ENCODE results near the gene WNT16.
"Not testable (repeated sequence)": the region's sequence is repeated elsewhere in the genome, so short reads cannot be mapped to it uniquely, and the experiment has no call there.

The WNT16 gene

DNA sequence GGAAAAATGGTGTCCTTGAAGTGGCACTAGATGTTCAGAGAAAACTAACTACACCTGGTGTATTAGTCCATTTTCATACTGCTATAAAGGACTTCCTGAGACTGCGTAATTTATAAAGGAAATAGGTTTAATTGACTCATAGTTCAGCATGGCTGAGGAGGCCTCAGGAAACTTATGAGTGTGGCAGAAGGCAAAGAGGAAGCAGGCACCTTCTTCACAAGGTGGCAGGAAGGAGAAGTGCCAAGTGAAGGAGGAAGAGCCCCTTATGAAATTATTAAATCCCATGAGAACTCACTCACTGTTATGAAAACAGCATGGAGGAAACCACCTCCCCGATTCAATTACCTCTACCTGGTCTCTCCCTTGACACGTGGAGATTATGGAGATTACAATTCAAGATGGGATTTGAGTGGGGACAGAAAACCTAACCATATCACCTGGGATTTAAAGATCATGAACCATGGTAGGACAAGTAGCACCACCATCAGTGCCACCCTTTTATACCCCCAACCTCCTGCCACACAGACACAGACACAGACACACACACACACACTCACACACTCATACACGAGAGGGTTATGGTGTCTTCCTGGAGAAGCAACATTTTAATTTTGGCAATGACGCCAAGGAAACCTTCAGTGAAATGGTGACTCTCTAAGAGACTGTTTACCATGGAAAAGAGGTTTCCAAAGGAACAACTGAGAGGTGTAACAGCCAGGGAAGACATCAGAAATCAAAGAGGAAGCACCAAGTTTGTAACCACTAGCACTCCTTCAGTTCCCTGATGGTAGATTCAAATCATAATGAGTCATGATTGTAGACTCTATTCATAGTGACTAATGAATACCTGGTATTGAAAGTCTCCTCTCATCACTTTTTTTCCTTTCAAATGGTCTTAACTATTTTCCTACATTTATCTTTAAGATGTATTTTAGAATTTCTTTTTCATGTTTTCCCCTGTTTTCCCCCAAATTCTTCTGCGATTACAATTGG is 41.8 kb upstream of the WNT16 start:
- Histone ChIP-seq H4K20me1 (no peaks in the 10 kb centered on the region), H3K4me2 (peak overlapping the region in 5 of 11 experiments; percentile 12 to 25 (median 15); a peak in 5 of 22 replicates), H3K36me3 (peaks cover 4 to 50% (median 39%) of the 10 kb centered on the region in 11 experiments; a peak in 20 of 22 replicates)

DNA sequence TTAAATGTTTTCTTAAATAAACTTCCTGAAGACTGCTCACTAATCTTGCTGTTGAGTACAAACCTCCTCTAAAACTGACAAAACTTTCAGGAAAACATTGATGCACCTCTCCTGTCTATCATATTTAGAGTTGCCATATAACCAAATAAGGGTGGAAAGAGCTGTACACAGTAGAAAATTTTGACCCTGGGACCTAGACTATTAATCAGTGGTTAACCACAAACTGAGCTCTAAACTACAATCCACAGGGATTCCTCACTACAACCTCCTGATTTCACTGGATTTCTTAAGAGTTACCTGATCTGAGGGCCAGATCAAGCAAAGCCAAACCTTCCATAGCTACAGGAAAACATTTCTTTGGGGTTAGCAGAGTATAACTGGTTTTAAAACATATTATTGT is 39.9 kb upstream of the WNT16 start:
- no peak overlapping the region for H3K27ac ChIP-seq
- H3K4me3 ChIP-seq = no peak overlapping the region
- peaks cover 4 to 57% (median 47%) of the 10 kb centered on the region in 11 experiments; a peak in 20 of 22 replicates for H3K36me3 ChIP-seq
- no peak overlapping the region for H3K4me2 ChIP-seq
- peaks cover 0 to 12% (median 8%) of the 10 kb centered on the region in 10 experiments; a peak in 9 of 20 replicates for H3K4me1 ChIP-seq
- no peaks in the 10 kb centered on the region for H4K20me1 ChIP-seq
- no peak overlapping the region for H3K9ac ChIP-seq
- H3K9me3 ChIP-seq (replicated peaks in 1 of 11) = peaks cover 65 to 85% (median 74%) of the 10 kb centered on the region in 11 experiments
- no peak for TF ChIP-seq Cebpa-rat (IDR thresholded peaks at IDR 0.05)
- H3K27me3 ChIP-seq = no peaks in the 10 kb centered on the region

More for the DNA sequence above, 41.8 kb upstream of the WNT16 start:
- H3K27ac ChIP-seq = peak overlapping the region in 9 of 11 experiments; percentile 6 to 68 (median 57); a peak in 16 of 22 replicates
- peaks cover 0 to 12% (median 8%) of the 10 kb centered on the region in 10 experiments; a peak in 9 of 20 replicates for H3K4me1 ChIP-seq
- peaks cover 57 to 81% (median 66%) of the 10 kb centered on the region in 11 experiments for H3K9me3 ChIP-seq (replicated peaks in 1 of 11)
- H3K27me3 ChIP-seq = no peaks in the 10 kb centered on the region
- TF ChIP-seq Cebpa-rat (IDR thresholded peaks at IDR 0.05) = no peak
- no peak overlapping the region for H3K4me3 ChIP-seq
- no peak overlapping the region; a peak in 1 of 22 replicates for H3K9ac ChIP-seq

DNA sequence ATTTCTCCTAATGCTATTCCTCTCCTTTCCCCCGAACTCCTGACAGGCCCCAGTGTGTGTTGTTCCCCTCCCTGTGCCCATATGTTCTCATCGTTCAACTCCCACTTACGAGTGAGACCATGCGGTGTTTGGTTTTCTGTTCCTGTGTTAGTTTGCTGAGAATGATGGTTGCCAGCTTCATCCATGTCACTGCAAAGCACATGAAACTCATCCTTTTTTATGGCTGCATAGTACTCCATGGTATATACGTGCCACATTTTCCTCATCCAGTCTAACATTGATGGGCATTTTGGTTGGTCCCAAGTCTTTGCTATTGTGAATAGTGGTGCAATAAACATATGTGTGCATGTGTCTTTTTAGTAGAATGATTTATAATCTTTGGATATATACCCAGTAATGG is 38.9 kb upstream of the WNT16 start:
- peaks cover 58 to 85% (median 73%) of the 10 kb centered on the region in 11 experiments for H3K9me3 ChIP-seq (replicated peaks in 1 of 11)

DNA sequence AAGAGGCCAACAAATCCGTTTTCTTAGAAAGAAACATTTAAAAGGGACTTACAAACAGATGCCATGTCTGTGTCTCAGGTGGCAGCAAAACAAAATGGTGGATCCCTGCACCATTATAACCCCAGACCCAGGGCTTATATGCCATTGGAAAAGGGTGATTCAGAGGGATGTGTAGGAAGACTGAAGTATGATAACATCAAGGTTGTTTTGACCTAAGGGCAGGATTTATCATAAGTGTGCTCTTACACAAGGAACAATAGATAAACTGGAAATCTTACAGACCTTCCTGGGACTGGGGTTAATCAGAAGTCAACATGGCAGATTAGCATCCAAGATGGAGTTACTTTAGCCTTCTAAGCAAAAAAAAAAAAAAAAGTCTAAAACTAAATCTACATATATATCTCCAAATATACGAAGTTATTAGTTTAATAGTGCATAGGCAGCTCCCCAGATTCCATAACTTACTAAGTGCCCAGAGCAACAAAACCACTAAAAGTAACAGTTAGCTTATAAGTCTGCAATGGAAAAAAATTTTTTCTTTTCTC is 34.3 kb upstream of the WNT16 start:
- Histone ChIP-seq H3K9me3 (replicated peaks in 1 of 11) (peaks cover 29 to 53% (median 44%) of the 10 kb centered on the region in 11 experiments), H3K9ac (no peak overlapping the region), H3K4me3 (no peak overlapping the region), H3K27ac (no peak overlapping the region), H3K36me3 (peaks cover 0 to 48% (median 32%) of the 10 kb centered on the region in 11 experiments; a peak in 18 of 22 replicates), H3K4me1 (no peaks in the 10 kb centered on the region), H4K20me1 (no peaks in the 10 kb centered on the region), H3K4me2 (no peak overlapping the region), H3K27me3 (no peaks in the 10 kb centered on the region)
- TF ChIP-seq Cebpa-rat (IDR thresholded peaks at IDR 0.05) = no peak

More for the DNA sequence above, 38.9 kb upstream of the WNT16 start:
- H3K27me3 ChIP-seq, H4K20me1 ChIP-seq, H3K4me3 ChIP-seq, H3K27ac ChIP-seq, H3K4me2 ChIP-seq, H3K9ac ChIP-seq: not testable (repeated sequence)
- H3K36me3 ChIP-seq = peaks cover 3 to 57% (median 45%) of the 10 kb centered on the region in 11 experiments; a peak in 20 of 22 replicates
- H3K4me1 ChIP-seq = peaks cover 0 to 12% (median 8%) of the 10 kb centered on the region in 10 experiments; a peak in 9 of 20 replicates

DNA sequence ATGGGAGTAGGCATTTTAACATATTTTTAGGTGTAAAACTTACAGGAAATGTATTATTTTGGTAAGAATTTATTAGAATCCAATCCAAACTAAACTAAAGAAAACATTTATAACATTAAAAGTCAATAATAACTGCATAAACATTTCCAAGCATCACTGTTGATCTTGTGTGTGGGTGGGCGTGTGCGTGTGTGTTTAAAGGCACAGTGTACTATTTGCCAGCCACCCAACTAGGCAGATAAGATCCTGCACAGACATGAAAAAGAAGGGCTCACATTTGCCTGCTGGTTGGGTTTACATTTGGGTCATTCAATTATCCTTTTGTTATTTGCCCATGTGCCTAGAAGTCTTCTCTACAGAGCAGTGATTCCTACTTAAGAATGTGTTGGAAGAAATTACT is 31.0 kb upstream of the WNT16 start:
- Histone ChIP-seq H3K36me3 (peaks cover 0 to 64% (median 44%) of the 10 kb centered on the region in 11 experiments; a peak in 18 of 22 replicates), H3K27me3 (no peaks in the 10 kb centered on the region), H3K4me1 (no peaks in the 10 kb centered on the region), H3K4me2 (no peak overlapping the region), H3K27ac (no peak overlapping the region), H4K20me1 (no peaks in the 10 kb centered on the region), H3K9me3 (replicated peaks in 1 of 11) (peaks cover 11 to 27% (median 21%) of the 10 kb centered on the region in 11 experiments), H3K9ac (no peak overlapping the region), H3K4me3 (no peak overlapping the region)
- no peak for TF ChIP-seq Cebpa-rat (IDR thresholded peaks at IDR 0.05)

DNA sequence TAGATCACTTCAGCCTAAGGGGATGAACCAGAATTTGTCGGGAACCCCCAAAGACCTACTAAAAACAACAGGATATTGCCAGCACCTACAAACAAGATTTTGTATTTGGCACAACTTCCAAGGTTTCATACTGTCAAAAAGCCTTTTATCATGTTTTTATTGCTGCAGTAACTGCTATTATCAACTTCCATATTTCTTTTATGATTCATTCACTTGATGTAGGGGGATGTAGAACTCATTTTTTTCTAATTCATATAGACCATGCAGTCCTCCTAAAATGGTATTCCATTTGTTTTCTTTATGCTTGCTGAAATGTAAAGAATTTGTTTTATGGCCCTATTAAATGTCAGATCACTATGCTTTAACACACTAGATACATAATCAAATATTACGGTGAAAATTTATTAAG is 30.0 kb upstream of the WNT16 start:
- no peak overlapping the region for H3K4me2 ChIP-seq

DNA sequence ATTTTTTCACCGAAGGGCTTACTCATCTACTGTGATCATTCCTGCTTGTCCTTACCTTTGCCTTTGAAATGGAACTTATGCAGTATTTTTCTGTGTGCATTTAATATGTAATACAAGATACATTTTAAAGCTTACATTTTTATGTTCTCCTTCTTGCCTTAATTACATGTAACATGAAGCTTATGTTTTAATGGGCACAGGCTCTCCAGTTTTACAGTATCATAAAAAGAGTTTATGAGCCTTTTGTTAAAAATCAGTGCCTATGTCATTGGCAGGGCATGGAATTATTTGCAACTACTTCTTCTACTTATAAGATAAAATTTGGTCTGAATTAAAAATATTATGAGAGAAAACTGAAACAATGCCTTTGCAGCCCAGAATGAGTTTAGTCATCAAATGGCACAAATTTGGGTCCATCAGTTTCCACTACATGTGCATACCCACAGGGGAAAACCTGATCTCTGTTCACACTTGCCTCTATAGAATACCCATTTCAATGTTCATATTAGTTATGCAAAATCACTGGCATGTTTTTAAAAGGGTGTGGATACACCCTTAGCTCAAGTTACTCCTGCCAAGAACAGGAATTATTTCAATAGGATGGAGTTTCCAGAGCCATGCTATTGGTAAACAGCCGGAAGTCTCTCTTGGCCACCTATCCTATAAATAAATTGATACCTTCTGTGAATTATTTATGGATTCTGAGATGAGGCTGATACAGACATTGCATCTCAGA is 27.9 kb upstream of the WNT16 start:
- Histone ChIP-seq H3K4me2 (no peak overlapping the region), H3K27ac (no peak overlapping the region), H3K4me1 (no peaks in the 10 kb centered on the region), H4K20me1 (no peaks in the 10 kb centered on the region), H3K36me3 (peaks cover 0 to 61% (median 38%) of the 10 kb centered on the region in 11 experiments; a peak in 15 of 22 replicates), H3K4me3 (no peak overlapping the region), H3K9ac (no peak overlapping the region), H3K9me3 (replicated peaks in 1 of 11) (peaks cover 0 to 9% (median under 1%) of the 10 kb centered on the region in 11 experiments; a peak in 8 of 22 replicates), H3K27me3 (no peaks in the 10 kb centered on the region)
- no peak for TF ChIP-seq Cebpa-rat (IDR thresholded peaks at IDR 0.05)

More for the DNA sequence above, 30.0 kb upstream of the WNT16 start:
- no peak for TF ChIP-seq Cebpa-rat (IDR thresholded peaks at IDR 0.05)
- H4K20me1 ChIP-seq = no peaks in the 10 kb centered on the region
- no peak overlapping the region for H3K9ac ChIP-seq
- H3K27me3 ChIP-seq = no peaks in the 10 kb centered on the region
- no peak overlapping the region for H3K4me3 ChIP-seq
- no peaks in the 10 kb centered on the region for H3K4me1 ChIP-seq
- H3K27ac ChIP-seq = no peak overlapping the region
- H3K9me3 ChIP-seq (replicated peaks in 1 of 11) = peaks cover 5 to 18% (median 13%) of the 10 kb centered on the region in 11 experiments; a peak in 20 of 22 replicates
- H3K36me3 ChIP-seq = peaks cover 0 to 64% (median 38%) of the 10 kb centered on the region in 11 experiments; a peak in 17 of 22 replicates

DNA sequence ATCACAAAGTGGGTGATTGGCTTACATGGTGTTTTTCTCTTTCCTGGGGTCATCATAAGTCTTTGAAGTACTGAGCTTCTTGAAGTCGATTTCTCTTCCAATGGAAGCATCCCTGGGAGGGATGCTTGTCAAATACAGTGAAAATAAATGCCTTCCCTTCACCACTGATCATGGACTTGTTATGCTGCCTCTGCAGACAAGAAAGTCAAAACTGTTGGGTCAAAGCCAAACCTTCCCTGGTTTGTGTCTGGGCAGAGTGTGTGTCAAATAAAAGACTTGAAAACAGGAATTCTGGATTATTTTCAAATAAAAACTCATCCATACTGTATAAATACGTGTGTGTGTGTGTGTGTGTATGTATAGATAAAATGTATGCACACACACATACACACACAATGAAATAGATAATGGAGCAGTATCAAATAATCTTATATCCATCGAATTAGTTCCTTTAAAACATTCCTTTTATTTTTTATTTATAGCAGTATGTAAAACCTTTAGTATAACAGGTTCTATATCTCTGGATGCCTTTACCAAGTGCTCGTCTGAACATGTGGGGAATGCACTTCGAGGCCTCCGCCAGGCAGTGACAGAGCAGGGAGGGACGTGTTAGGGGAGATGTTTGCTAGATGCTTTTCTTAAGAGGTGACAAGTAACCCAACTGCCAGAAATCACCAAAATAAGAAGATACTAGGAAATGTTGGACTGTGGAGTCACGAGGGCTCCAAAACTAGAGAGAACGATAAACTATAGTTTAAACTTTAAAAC is 27.2 kb upstream of the WNT16 start:
- no peak for TF ChIP-seq Cebpa-rat (IDR thresholded peaks at IDR 0.05)
- Histone ChIP-seq H3K36me3 (peaks cover 0 to 64% (median 41%) of the 10 kb centered on the region in 11 experiments; a peak in 17 of 22 replicates), H3K4me2 (no peak overlapping the region), H4K20me1 (no peaks in the 10 kb centered on the region), H3K4me1 (no peaks in the 10 kb centered on the region), H3K9me3 (replicated peaks in 1 of 11) (peaks cover 0 to 9% (median 3%) of the 10 kb centered on the region in 11 experiments; a peak in 8 of 22 replicates), H3K27me3 (no peaks in the 10 kb centered on the region), H3K27ac (no peak overlapping the region), H3K4me3 (no peak overlapping the region), H3K9ac (no peak overlapping the region)
